OCI-LY1 (cell line): ENCODE measurements around the gene SUN5.

Experiments
- CTCF ChIP-seq: fragments of 200-600 bp; sonication (generic), shearing (Covaris generic); IDR thresholded peaks from 2 replicates; pipeline ENCODE4 v1.5.1; 2017; ENCODE audit warnings: mild to moderate bottlenecking, antibody characterized with exemption, low read length, moderate library complexity, mixed read lengths
- EZH2 ChIP-seq: fragments of 200-600 bp; sonication (generic), shearing (Covaris generic); IDR thresholded peaks from 2 replicates; pipeline ENCODE4 v1.8.0; 2017; ENCODE audit warnings: borderline replicate concordance, mixed run types, mild to moderate bottlenecking, antibody characterized with exemption, low read length, moderate library complexity, mixed read lengths

- no peak for TF ChIP-seq EZH2
- TF ChIP-seq CTCF = no peak
Measured at GRCh38 chr20:33042430-33042829, 38.2 kb upstream of the SUN5 start.
